Peyer's patch (tissue), 4 donors: ENCODE measurements around the gene PDZD4.

Source experiments
- POLR2A ChIP-seq, 2 donors: fragments of 450-650 bp; IDR thresholded peaks; one replicate each; pipeline ENCODE4 v1.5.1; 2017; ENCODE audit warnings: antibody characterized with exemption in 2 of 2, mild to moderate bottlenecking in 2 of 2, moderate library complexity in 2 of 2
- TF ChIP-seq, protein P1 (sequence below), 6 experiments: fragments of 450-650 bp in 4 of 6; fragments of 200-600 bp in 2 of 6; sonication (generic) in 1 of 6; IDR thresholded peaks; one replicate each; pipeline ENCODE4 v1.5.1; 2017 to 2019; ENCODE audit warnings: antibody characterized with exemption in 6 of 6, mild to moderate bottlenecking in 3 of 6, moderate library complexity in 1 of 6

DNA sequence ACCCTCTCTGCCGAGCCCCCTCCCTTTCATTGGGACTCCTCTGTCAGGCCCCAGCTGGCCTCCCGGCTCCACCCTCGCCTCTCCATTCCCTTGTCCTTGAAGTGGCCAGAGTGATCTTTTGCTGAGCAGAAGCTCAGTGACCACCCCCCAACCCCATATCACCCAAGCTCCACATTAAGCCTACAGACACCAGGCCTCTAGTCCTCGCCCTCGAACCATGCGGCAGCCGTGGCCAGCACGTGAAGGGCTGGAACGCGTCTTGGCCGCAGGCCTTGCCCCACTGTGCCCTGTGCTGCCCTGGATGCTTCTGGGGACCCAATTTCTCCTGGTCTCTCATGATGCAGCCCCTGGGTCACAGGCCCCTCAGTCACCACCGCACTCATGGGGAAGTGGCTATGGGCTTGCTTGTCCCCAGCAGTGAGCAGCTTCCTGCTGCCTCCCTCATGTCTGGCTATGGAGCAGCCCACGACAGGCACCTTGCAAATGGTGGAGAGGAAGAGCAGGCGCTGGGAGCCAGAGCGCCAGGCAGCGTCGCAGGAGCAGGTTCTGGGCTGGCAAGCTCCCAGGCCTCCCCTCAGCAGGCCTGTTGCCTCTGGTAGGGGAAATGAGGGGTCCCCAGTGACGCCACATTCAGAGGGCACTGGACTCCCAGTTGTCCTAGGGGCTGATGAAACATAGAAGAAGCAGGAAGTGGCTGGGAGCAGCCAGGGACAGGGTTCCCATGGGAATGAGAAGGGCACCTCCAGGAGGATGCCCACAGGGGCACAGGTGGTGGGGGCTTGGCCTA, 50.3 kb downstream of the PDZD4 start:
- TF ChIP-seq, protein P1, sequence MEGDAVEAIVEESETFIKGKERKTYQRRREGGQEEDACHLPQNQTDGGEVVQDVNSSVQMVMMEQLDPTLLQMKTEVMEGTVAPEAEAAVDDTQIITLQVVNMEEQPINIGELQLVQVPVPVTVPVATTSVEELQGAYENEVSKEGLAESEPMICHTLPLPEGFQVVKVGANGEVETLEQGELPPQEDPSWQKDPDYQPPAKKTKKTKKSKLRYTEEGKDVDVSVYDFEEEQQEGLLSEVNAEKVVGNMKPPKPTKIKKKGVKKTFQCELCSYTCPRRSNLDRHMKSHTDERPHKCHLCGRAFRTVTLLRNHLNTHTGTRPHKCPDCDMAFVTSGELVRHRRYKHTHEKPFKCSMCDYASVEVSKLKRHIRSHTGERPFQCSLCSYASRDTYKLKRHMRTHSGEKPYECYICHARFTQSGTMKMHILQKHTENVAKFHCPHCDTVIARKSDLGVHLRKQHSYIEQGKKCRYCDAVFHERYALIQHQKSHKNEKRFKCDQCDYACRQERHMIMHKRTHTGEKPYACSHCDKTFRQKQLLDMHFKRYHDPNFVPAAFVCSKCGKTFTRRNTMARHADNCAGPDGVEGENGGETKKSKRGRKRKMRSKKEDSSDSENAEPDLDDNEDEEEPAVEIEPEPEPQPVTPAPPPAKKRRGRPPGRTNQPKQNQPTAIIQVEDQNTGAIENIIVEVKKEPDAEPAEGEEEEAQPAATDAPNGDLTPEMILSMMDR (IDR thresholded peaks at IDR 0.05), result no peak
- TF ChIP-seq POLR2A (IDR thresholded peaks at IDR 0.05), result no peak
